GM21576 (cell line): ENCODE results near the gene GSTA3.
"Not testable (repeated sequence)": the region's sequence is repeated elsewhere in the genome, so short reads cannot be mapped to it uniquely, and the experiment has no call there.

Source experiments
- ATAC-seq: cut with Tn5 transposase; IDR thresholded peaks from one replicate; pipeline ENCODE4 v1.9.1; 2021; ENCODE audit warnings: mild to moderate bottlenecking, moderate library complexity; ENCODE audit not compliant: unreplicated experiment

Gene GSTA3

GRCh38 chr6:52914516-52914915 lies 5.0 kb upstream of the GSTA3 start:
- no peak for ATAC-seq

- ATAC-seq, result no peak
These were observed 593 bp upstream of the GSTA3 start for GRCh38 chr6:52910091-52910490.

- ATAC-seq, result no peak
These were observed 367 bp downstream of the GSTA3 start for GRCh38 chr6:52909131-52909530.

- ATAC-seq, result no peak
These were observed 972 bp downstream of the GSTA3 start for GRCh38 chr6:52908526-52908925.

GRCh38 chr6:52904562-52905279 lies 4.8 kb downstream of the GSTA3 start:
- ATAC-seq, result no peak

GRCh38 chr6:52900536-52900935 lies 9.0 kb downstream of the GSTA3 start:
- no peak for ATAC-seq

GRCh38 chr6:52895790-52896189 lies 13.7 kb downstream of the GSTA3 start:
- ATAC-seq, result not testable (repeated sequence)

- no peak for ATAC-seq
These were observed 15.2 kb downstream of the GSTA3 start for GRCh38 chr6:52894285-52894684.

GRCh38 chr6:52893803-52894202 lies 15.7 kb downstream of the GSTA3 start:
- no peak for ATAC-seq

- no peak for ATAC-seq
These were observed 16.3 kb downstream of the GSTA3 start for GRCh38 chr6:52893221-52893620.

- no peak for ATAC-seq
These were observed 19.5 kb downstream of the GSTA3 start for GRCh38 chr6:52890018-52890417.

- no peak for ATAC-seq
These were observed 21.5 kb downstream of the GSTA3 start for GRCh38 chr6:52887910-52888524.

- ATAC-seq, result peak; percentile 100
These were observed 27.3 kb downstream of the GSTA3 start for GRCh38 chr6:52881996-52882841.

- no peak for ATAC-seq
These were observed 27.9 kb downstream of the GSTA3 start for GRCh38 chr6:52881662-52881995.

GRCh38 chr6:52877786-52878185 lies 31.7 kb downstream of the GSTA3 start:
- no peak for ATAC-seq

GRCh38 chr6:52877168-52877567 lies 32.3 kb downstream of the GSTA3 start:
- no peak for ATAC-seq

- no peak for ATAC-seq
These were observed 33.3 kb downstream of the GSTA3 start for GRCh38 chr6:52876056-52876787.

- ATAC-seq, result no peak
These were observed 37.5 kb downstream of the GSTA3 start for GRCh38 chr6:52872031-52872430.

- no peak for ATAC-seq
These were observed 37.9 kb downstream of the GSTA3 start for GRCh38 chr6:52871621-52872020.

- ATAC-seq, result not testable (repeated sequence)
These were observed 39.0 kb downstream of the GSTA3 start for GRCh38 chr6:52870335-52871091.
